SJCRH30 (cell line): ENCODE results near the gene TRIM66. TPM values are rescaled to one million over a fixed set of nuclear protein-coding genes. Genes with fewer than 3 reads are reported as not detected.
A peak's percentile ranks its signal among the peaks of the same experiment; 100 is the strongest.

Experiments
- DNase-seq, 2 experiments: peaks; one replicate each; pipeline ENCODE4 v3.0.0-alpha.2; 2015 to 2020
- H3K27ac ChIP-seq: fragments of 250-450 bp; sonication (Bioruptor Pico); 2 replicates; pipeline ENCODE4 v1.5.1; 2020; ENCODE audit warnings: mild to moderate bottlenecking, moderate library complexity
- H3K27me3 ChIP-seq: fragments of 250-450 bp; sonication (Bioruptor Pico); 2 replicates; pipeline ENCODE4 v1.5.1; 2020; ENCODE audit warnings: mild to moderate bottlenecking, moderate library complexity
- H3K36me3 ChIP-seq: fragments of 250-450 bp; sonication (Bioruptor Pico); 2 replicates; pipeline ENCODE4 v1.5.1; 2020; ENCODE audit warnings: mild to moderate bottlenecking, moderate library complexity
- H3K4me1 ChIP-seq: fragments of 250-450 bp; sonication (Bioruptor Pico); 2 replicates; pipeline ENCODE4 v1.5.1; 2020; ENCODE audit warnings: mild to moderate bottlenecking, moderate library complexity
- H3K4me3 ChIP-seq: fragments of 250-450 bp; sonication (Bioruptor Pico); 2 replicates; pipeline ENCODE4 v1.5.1; 2020; ENCODE audit warnings: mild to moderate bottlenecking, moderate library complexity
- H3K9me3 ChIP-seq: fragments of 250-450 bp; sonication (Bioruptor Pico); replicated peaks from 2 replicates; pipeline ENCODE4 v1.5.1; 2020; ENCODE audit warnings: mild to moderate bottlenecking, moderate library complexity
- total RNA-seq: library from RNA; depleted of rRNA; stranded (reverse); fragments of >200 nt; shearing (Covaris generic); gene quantifications from 2 replicates; pipeline ENCODE4 v1.2.3, GENCODE V29; 2014

Gene TRIM66
- total RNA-seq, 1 experiment from 2014 or later = 2.0 TPM

- no peak for DNase-seq
- Histone ChIP-seq H3K27me3 (no peaks in the 10 kb centered on the region), H3K36me3 (peaks cover 62% of the 10 kb centered on the region), H3K4me1 (peaks cover 4% of the 10 kb centered on the region), H3K9me3 (no peaks in the 10 kb centered on the region), H3K27ac (peak overlapping the region; percentile 36), H3K4me3 (peak overlapping the region; percentile 50)
These were observed 7.3 kb upstream of the TRIM66 start for GRCh38 chr11:8689726-8690255.

- H3K27me3 ChIP-seq = no peaks in the 10 kb centered on the region
- H3K4me3 ChIP-seq = peak overlapping the region; percentile 50
- H3K27ac ChIP-seq = peak overlapping the region; percentile 36
- H3K36me3 ChIP-seq = peaks cover 62% of the 10 kb centered on the region
- no peaks in the 10 kb centered on the region for H3K9me3 ChIP-seq
- H3K4me1 ChIP-seq = peaks cover 11% of the 10 kb centered on the region
- DNase-seq = peak; percentile 97 to 98
These were observed 6.2 kb upstream of the TRIM66 start for GRCh38 chr11:8688414-8689362.

GRCh38 chr11:8686325-8686724 lies 3.9 kb upstream of the TRIM66 start:
- Histone ChIP-seq H3K27me3 (no peaks in the 10 kb centered on the region), H3K27ac (no peak overlapping the region), H3K4me1 (peaks cover 11% of the 10 kb centered on the region), H3K9me3 (no peaks in the 10 kb centered on the region), H3K4me3 (no peak overlapping the region), H3K36me3 (peaks cover 52% of the 10 kb centered on the region)
- no peak for DNase-seq

GRCh38 chr11:8685820-8686219 lies 3.4 kb upstream of the TRIM66 start:
- H3K27ac ChIP-seq = no peak overlapping the region
- H3K36me3 ChIP-seq = peaks cover 49% of the 10 kb centered on the region
- H3K9me3 ChIP-seq = no peaks in the 10 kb centered on the region
- peaks cover 11% of the 10 kb centered on the region for H3K4me1 ChIP-seq
- H3K27me3 ChIP-seq = no peaks in the 10 kb centered on the region
- H3K4me3 ChIP-seq = no peak overlapping the region
- DNase-seq = no peak

DNA sequence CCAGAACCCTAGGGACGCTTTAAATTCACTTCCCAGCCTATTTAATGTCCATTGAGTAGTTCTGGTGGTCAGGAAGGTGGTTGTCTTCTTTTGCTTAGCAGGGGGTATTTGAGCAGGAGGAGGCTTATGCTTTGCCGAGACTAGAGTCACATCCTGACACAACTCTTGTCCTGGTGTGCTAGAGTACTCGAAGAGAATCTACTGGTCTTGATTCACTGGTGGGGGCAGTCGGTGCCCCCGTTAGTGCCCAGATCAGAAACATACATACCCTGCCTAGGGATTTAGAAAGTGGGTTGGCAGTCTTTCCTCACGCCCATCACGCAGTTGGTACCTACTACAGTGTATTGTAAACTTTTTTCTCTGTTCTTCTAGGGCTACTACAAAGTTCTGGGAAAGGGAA lies 2.8 kb upstream of the TRIM66 start:
- Histone ChIP-seq H3K4me3 (no peak overlapping the region), H3K4me1 (peaks cover 11% of the 10 kb centered on the region), H3K27me3 (no peaks in the 10 kb centered on the region), H3K27ac (no peak overlapping the region), H3K36me3 (peaks cover 49% of the 10 kb centered on the region), H3K9me3 (no peaks in the 10 kb centered on the region)
- no peak for DNase-seq

DNA sequence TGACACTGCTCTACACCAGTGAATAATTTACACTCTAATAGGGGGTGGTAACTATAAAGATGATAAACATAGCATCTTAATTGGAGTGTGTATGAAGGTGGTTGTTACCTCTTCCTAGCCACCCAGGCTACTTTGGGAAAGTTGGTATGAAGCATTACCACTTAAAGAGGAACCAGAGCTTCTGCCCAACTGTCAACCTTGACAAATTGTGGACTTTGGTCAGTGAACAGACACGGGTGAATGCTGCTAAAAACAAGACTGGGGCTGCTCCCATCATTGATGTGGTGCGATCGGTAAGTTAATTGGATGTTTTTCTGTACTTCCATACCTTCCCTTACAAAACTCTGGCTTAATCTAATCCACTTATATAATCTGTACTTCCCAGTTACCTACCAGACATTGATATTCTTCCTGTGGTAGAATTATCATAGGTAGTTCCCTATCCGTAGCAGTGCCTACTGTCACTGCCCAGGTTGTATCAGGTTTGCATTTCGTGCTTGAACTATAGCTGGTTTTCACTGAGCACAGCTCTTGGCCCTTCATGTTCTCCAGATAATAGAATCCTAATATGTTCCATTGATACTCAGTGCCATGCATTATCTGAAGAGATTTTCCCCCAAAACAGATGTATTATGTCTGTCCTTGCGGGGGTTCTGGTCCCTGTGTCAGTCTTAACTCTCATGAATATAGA lies 2.3 kb upstream of the TRIM66 start:
- no peaks in the 10 kb centered on the region for H3K9me3 ChIP-seq
- H3K27me3 ChIP-seq = no peaks in the 10 kb centered on the region
- no peak overlapping the region for H3K27ac ChIP-seq
- peaks cover 11% of the 10 kb centered on the region for H3K4me1 ChIP-seq
- peaks cover 49% of the 10 kb centered on the region for H3K36me3 ChIP-seq
- DNase-seq = no peak
- peak overlapping the region; percentile 92 for H3K4me3 ChIP-seq

GRCh38 chr11:8683115-8683807 lies 796 bp upstream of the TRIM66 start:
- Histone ChIP-seq H3K36me3 (peaks cover 49% of the 10 kb centered on the region), H3K4me1 (peaks cover 8% of the 10 kb centered on the region; the same call in 1 of the 2 replicates), H3K9me3 (no peaks in the 10 kb centered on the region), H3K4me3 (peak overlapping the region; percentile 92), H3K27me3 (no peaks in the 10 kb centered on the region), H3K27ac (peak overlapping the region; percentile 92)
- peak in 1 of 2 experiments; percentile 38 for DNase-seq

- H3K9me3 ChIP-seq = no peaks in the 10 kb centered on the region
- 0 out of 2 replicates have a peak, but pooled peaks cover 8% of the 10 kb centered on the region for H3K4me1 ChIP-seq
- no peaks in the 10 kb centered on the region for H3K27me3 ChIP-seq
These were observed 595 bp downstream of the TRIM66 start for GRCh38 chr11:8681837-8682302.

GRCh38 chr11:8679006-8679405 lies 3.5 kb downstream of the TRIM66 start:
- Histone ChIP-seq H3K4me3 (no peak overlapping the region), H3K9me3 (no peaks in the 10 kb centered on the region), H3K27ac (no peak overlapping the region), H3K4me1 (0 out of 2 replicates have a peak, but pooled peaks cover 2% of the 10 kb centered on the region), H3K27me3 (no peaks in the 10 kb centered on the region), H3K36me3 (peaks cover 13% of the 10 kb centered on the region)
- DNase-seq = no peak

More at GRCh38 chr11:8681837-8682302, 595 bp downstream of the TRIM66 start:
- DNase-seq = no peak
- Histone ChIP-seq H3K4me3 (peak overlapping the region; percentile 92), H3K27ac (peak overlapping the region; percentile 92), H3K36me3 (peaks cover 42% of the 10 kb centered on the region)

DNA sequence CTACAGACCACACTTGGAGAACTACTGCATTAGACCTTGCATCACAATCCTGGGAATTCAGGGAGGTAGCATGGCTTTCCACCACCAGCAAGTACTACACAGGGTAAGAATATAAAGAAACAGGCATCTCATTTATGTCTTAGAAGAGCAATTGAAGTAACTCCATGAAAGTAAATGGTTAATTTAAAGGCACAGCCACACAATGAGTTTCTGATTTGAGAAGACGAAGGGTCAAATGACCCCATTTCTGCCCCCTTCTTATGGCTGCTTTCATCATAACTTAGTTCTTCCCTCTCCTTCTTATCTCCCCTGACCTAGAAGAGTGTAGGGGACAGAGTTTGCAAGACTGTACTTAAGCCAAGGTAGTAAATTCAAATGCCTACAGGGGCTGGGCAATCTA lies 6.0 kb downstream of the TRIM66 start:
- H3K9me3 ChIP-seq = no peaks in the 10 kb centered on the region
- H3K27ac ChIP-seq = no peak overlapping the region
- no peaks in the 10 kb centered on the region; the same call in 1 of the 2 replicates for H3K4me1 ChIP-seq
- no peaks in the 10 kb centered on the region for H3K36me3 ChIP-seq
- no peaks in the 10 kb centered on the region for H3K27me3 ChIP-seq
- no peak for DNase-seq
- no peak overlapping the region for H3K4me3 ChIP-seq

GRCh38 chr11:8674859-8675258 lies 7.6 kb downstream of the TRIM66 start:
- H3K4me1 ChIP-seq = no peaks in the 10 kb centered on the region; the same call in 1 of the 2 replicates
- H3K36me3 ChIP-seq = no peaks in the 10 kb centered on the region
- H3K9me3 ChIP-seq = no peaks in the 10 kb centered on the region
- DNase-seq = no peak
- no peak overlapping the region for H3K27ac ChIP-seq
- H3K4me3 ChIP-seq = no peak overlapping the region
- no peaks in the 10 kb centered on the region for H3K27me3 ChIP-seq

DNA sequence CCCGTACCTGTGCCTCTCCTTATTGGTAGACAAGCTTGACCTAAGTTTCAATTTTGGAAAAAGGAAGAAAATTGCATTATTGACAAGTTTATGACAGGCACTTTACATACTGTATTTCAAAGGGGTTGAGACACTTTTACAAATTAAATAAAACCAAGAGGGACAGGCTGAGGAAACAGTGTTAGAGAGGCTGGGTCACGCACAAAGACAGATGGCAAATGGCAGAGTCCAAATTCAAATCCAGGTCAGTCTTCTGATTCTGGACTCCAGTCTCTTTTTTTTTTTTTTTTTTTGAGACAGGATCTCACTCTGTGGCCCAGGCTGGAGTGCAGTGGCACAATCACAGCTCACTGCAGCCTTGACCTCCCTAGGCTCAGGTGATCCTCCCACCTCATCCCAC lies 10.1 kb downstream of the TRIM66 start:
- H3K36me3 ChIP-seq = no peaks in the 10 kb centered on the region
- H3K4me3 ChIP-seq = no peak overlapping the region
- no peak overlapping the region for H3K27ac ChIP-seq
- H3K27me3 ChIP-seq = no peaks in the 10 kb centered on the region
- no peaks in the 10 kb centered on the region for H3K9me3 ChIP-seq
- DNase-seq = no peak
- no peaks in the 10 kb centered on the region; the same call in 1 of the 2 replicates for H3K4me1 ChIP-seq

DNA sequence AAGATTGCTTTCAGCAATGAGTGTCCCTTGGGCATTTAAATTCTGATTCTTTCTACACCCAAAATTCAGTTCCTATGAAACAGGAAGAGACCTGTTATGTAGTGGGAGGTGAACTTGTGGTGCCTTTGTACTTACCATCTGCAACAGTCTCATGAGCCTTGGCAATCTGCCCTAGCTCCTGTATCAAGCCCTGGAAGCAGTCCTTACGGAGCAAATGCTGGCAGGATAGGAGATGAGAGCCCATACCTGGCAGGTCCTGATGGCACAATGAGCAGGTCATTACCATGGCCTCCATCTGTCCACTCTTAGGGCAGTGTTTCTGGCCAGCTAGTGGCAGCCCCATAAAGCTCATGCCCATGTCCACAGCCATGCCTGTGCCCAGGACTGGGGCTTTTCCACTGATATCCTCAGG lies 10.8 kb downstream of the TRIM66 start:
- DNase-seq = peak in 1 of 2 experiments; percentile 19
- Histone ChIP-seq H3K36me3 (no peaks in the 10 kb centered on the region), H3K4me3 (no peak overlapping the region), H3K27ac (no peak overlapping the region), H3K9me3 (no peaks in the 10 kb centered on the region), H3K4me1 (no peaks in the 10 kb centered on the region; the same call in 1 of the 2 replicates), H3K27me3 (no peaks in the 10 kb centered on the region)

- no peaks in the 10 kb centered on the region for H3K27me3 ChIP-seq
- no peaks in the 10 kb centered on the region for H3K9me3 ChIP-seq
- H3K4me3 ChIP-seq = no peak overlapping the region
- DNase-seq = peak in 1 of 2 experiments; percentile 24
- H3K36me3 ChIP-seq = no peaks in the 10 kb centered on the region; the same call in 1 of the 2 replicates
- H3K27ac ChIP-seq = no peak overlapping the region
- no peaks in the 10 kb centered on the region; the same call in 1 of the 2 replicates for H3K4me1 ChIP-seq
These were observed 11.3 kb downstream of the TRIM66 start for GRCh38 chr11:8671193-8671612.
